GM12878 (cell line): ENCODE results near the gene CTDSP1. TPM values are rescaled to one million over a fixed set of nuclear protein-coding genes. Genes with fewer than 3 reads are reported as not detected.
A peak's percentile ranks its signal among the peaks of the same experiment; 100 is the strongest.

ENCODE experiments used
- BMI1 ChIP-seq: fragments of 450-650 bp; IDR thresholded peaks from 2 replicates; pipeline ENCODE4 v1.6.1; 2016; ENCODE audit warnings: mild to moderate bottlenecking, moderate library complexity, borderline replicate concordance
- EP300 ChIP-seq, 2 experiments: fragments of 150-350 bp in 1 of 2; IDR thresholded peaks; 2 replicates each; pipeline ENCODE4 v1.6.1; 2011 to 2012; ENCODE audit warnings: low read depth in 2 of 2, low read length in 2 of 2, borderline replicate concordance in 1 of 2, improper control_type of control experiment in 1 of 2, inconsistent platforms in 1 of 2; ENCODE audit not compliant: control insufficient read depth in 1 of 2
- FOXK2 ChIP-seq: fragments of 450-650 bp; IDR thresholded peaks from 2 replicates; pipeline ENCODE4 v1.6.1; 2017; ENCODE audit warnings: mild to moderate bottlenecking, moderate library complexity
- FOXM1 ChIP-seq: IDR thresholded peaks from 2 replicates; pipeline ENCODE4 v1.6.1; 2012; ENCODE audit warnings: low read depth, mild to moderate bottlenecking, inconsistent platforms, low read length, moderate library complexity
- HDGF ChIP-seq: fragments of 450-650 bp; IDR thresholded peaks from 2 replicates; pipeline ENCODE4 v1.6.1; 2016; ENCODE audit warnings: antibody characterized with exemption
- KLF5 ChIP-seq: fragments of 450-650 bp; IDR thresholded peaks from 2 replicates; pipeline ENCODE4 v1.6.1; 2014; ENCODE audit warnings: mild to moderate bottlenecking; ENCODE audit not compliant: partially characterized antibody
- MEF2A ChIP-seq: IDR thresholded peaks from 2 replicates; pipeline ENCODE4 v1.6.1; 2011; ENCODE audit warnings: low read depth, mild to moderate bottlenecking, low read length, moderate library complexity; ENCODE audit not compliant: insufficient read depth
- PAX5 ChIP-seq: IDR thresholded peaks from 2 replicates; pipeline ENCODE4 v1.6.1; 2011; ENCODE audit warnings: low read depth, low read length, borderline replicate concordance
- PML ChIP-seq: IDR thresholded peaks from 2 replicates; pipeline ENCODE4 v1.6.1; 2012; ENCODE audit warnings: low read length, inconsistent platforms
- POLR2A ChIP-seq: IDR thresholded peaks from 2 replicates; pipeline ENCODE4 v1.6.1; 2011; ENCODE audit warnings: low read depth, mild to moderate bottlenecking, low read length
- POLR2AphosphoS5 ChIP-seq: IDR thresholded peaks from 2 replicates; pipeline ENCODE4 v1.6.1; 2011; ENCODE audit warnings: mild to moderate bottlenecking, low read length, inconsistent platforms
- PRDM15 ChIP-seq: fragments of 450-650 bp; formaldehyde crosslinking; IDR thresholded peaks from 2 replicates; pipeline ENCODE4 v1.4.0; 2020; ENCODE audit warnings: mild to moderate bottlenecking, moderate library complexity
- RELB ChIP-seq: fragments of 450-650 bp; IDR thresholded peaks from 2 replicates; pipeline ENCODE4 v1.6.1; 2017; ENCODE audit warnings: low read depth, mild to moderate bottlenecking, moderate library complexity
- ZBTB33 ChIP-seq: fragments of 450-650 bp; IDR thresholded peaks from 2 replicates; pipeline ENCODE4 v1.6.1; 2017; ENCODE audit warnings: mild to moderate bottlenecking
- ZNF274 ChIP-seq: IDR thresholded peaks from one replicate; pipeline ENCODE4 v1.8.0; 2011; ENCODE audit not compliant: insufficient read length, insufficient read depth
- polyA plus RNA-seq, 11 experiments: library from polyadenylated mRNA; depleted of rRNA in 4 of 11; unstranded in 6 of 11; stranded (reverse) in 5 of 11; fragments of >200 nt; fragmentation: Nextera tagmentation in 4 of 11; fragmentation: Illumina TruSeq in 1 of 11; extraction: Ambion mirVana in 4 of 11; extraction: Trizol in 1 of 11; gene quantifications; 1 replicate in 1 of 11; 2 replicates in 10 of 11; pipeline versions ENCODE4 v1.2.1 to v1.2.3, GENCODE V29; 2011 to 2016; ENCODE audit warnings: inconsistent platforms in 2 of 11, missing spikeins in 2 of 11, low read depth in 1 of 11
- total RNA-seq, 4 experiments: library from RNA; depleted of rRNA in 3 of 4; stranded (reverse); fragments of >200 nt in 3 of 4; fragmentation: Illumina TruSeq in 1 of 4; extraction: Trizol in 1 of 4; gene quantifications; 2 replicates each; pipeline versions ENCODE4 v1.2.1 to v1.2.3, GENCODE V29; 2013 to 2021
- TF ChIP-seq, protein P1 (sequence below): fragments of 450-650 bp; IDR thresholded peaks from 2 replicates; pipeline ENCODE4 v1.6.1; 2018; ENCODE audit warnings: mild to moderate bottlenecking, low read depth, moderate library complexity; ENCODE audit not compliant: partially characterized antibody
- TF ChIP-seq, protein P2 (sequence below): fragments of 450-650 bp; conservative IDR thresholded peaks from 2 replicates; pipeline ENCODE4 v1.6.1; 2017; ENCODE audit warnings: mild to moderate bottlenecking, moderate library complexity

CTDSP1 gene
- total and polyA plus RNA-seq, 10 of the 15 experiments (the other 5 are each of a cell fraction or from before 2014, with no cell fraction given), result 3.0 to 75.9 (median 34.4) TPM

- TF ChIP-seq PRDM15 (CRISPR knock-in tag) (no peak), PAX5 (0 out of 2 replicates have a peak, but pooled peaks have one; percentile 75), FOXK2 (peak; percentile 85), EP300 (IDR thresholded peaks at IDR 0.05; ENCODE audit: borderline replicate concordance in 1 of 2, control insufficient read depth in 1 of 2, low read depth in 2 of 2, low read length in 2 of 2) (peak; percentile 34 to 72; a peak in 1 of 4 replicates), FOXM1 (peak; percentile 76; the same call in 1 of the 2 replicates), ZNF274 (no peak), POLR2A (peak; percentile 57), HDGF (no peak), PML (peak; percentile 73; the same call in 1 of the 2 replicates), POLR2AphosphoS5 (no peak), RELB (peak; percentile 100), MEF2A (no peak), ZBTB33 (no peak), KLF5 (peak; percentile 75), BMI1 (no peak)
- TF ChIP-seq, protein P1, sequence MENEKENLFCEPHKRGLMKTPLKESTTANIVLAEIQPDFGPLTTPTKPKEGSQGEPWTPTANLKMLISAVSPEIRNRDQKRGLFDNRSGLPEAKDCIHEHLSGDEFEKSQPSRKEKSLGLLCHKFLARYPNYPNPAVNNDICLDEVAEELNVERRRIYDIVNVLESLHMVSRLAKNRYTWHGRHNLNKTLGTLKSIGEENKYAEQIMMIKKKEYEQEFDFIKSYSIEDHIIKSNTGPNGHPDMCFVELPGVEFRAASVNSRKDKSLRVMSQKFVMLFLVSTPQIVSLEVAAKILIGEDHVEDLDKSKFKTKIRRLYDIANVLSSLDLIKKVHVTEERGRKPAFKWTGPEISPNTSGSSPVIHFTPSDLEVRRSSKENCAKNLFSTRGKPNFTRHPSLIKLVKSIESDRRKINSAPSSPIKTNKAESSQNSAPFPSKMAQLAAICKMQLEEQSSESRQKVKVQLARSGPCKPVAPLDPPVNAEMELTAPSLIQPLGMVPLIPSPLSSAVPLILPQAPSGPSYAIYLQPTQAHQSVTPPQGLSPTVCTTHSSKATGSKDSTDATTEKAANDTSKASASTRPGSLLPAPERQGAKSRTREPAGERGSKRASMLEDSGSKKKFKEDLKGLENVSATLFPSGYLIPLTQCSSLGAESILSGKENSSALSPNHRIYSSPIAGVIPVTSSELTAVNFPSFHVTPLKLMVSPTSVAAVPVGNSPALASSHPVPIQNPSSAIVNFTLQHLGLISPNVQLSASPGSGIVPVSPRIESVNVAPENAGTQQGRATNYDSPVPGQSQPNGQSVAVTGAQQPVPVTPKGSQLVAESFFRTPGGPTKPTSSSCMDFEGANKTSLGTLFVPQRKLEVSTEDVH, result no peak
- TF ChIP-seq, protein P2, sequence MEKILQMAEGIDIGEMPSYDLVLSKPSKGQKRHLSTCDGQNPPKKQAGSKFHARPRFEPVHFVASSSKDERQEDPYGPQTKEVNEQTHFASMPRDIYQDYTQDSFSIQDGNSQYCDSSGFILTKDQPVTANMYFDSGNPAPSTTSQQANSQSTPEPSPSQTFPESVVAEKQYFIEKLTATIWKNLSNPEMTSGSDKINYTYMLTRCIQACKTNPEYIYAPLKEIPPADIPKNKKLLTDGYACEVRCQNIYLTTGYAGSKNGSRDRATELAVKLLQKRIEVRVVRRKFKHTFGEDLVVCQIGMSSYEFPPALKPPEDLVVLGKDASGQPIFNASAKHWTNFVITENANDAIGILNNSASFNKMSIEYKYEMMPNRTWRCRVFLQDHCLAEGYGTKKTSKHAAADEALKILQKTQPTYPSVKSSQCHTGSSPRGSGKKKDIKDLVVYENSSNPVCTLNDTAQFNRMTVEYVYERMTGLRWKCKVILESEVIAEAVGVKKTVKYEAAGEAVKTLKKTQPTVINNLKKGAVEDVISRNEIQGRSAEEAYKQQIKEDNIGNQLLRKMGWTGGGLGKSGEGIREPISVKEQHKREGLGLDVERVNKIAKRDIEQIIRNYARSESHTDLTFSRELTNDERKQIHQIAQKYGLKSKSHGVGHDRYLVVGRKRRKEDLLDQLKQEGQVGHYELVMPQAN, result peak; percentile 78
Observed at GRCh38 chr2:218395826-218396687, 3.6 kb upstream of the CTDSP1 start (continued).
